ENCODE measurements around the gene ANKRD13C.

Gene ANKRD13C
- long read RNA-seq, full-length matches to known transcripts, result 32 of 71 reads
- long read RNA-seq, partial matches to known transcripts, result 10 of 71 reads
- long read RNA-seq, other reads (novel, unspliced or antisense), result 29 of 71 reads

GRCh38 chr1:70354332-70355110, at the start of gene ANKRD13C:
TSS of gene ANKRD13C (minus strand) at chr1:70354722. CDS start at chr1:70354408, 314 bp downstream.
- TF ChIP-seq REST (IDR thresholded peaks at IDR 0.05; ENCODE audit: insufficient replicate concordance, low read depth) (peak; percentile 60), GABPA (IDR thresholded peaks at IDR 0.05; ENCODE audit: low read depth) (peak; percentile 51), POLR2AphosphoS5 (IDR thresholded peaks at IDR 0.05; ENCODE audit: low read depth) (peak; percentile 93), SPI1 (IDR thresholded peaks at IDR 0.05; ENCODE audit: borderline replicate concordance, low read depth) (no peak)
- TF ChIP-seq, protein P1, sequence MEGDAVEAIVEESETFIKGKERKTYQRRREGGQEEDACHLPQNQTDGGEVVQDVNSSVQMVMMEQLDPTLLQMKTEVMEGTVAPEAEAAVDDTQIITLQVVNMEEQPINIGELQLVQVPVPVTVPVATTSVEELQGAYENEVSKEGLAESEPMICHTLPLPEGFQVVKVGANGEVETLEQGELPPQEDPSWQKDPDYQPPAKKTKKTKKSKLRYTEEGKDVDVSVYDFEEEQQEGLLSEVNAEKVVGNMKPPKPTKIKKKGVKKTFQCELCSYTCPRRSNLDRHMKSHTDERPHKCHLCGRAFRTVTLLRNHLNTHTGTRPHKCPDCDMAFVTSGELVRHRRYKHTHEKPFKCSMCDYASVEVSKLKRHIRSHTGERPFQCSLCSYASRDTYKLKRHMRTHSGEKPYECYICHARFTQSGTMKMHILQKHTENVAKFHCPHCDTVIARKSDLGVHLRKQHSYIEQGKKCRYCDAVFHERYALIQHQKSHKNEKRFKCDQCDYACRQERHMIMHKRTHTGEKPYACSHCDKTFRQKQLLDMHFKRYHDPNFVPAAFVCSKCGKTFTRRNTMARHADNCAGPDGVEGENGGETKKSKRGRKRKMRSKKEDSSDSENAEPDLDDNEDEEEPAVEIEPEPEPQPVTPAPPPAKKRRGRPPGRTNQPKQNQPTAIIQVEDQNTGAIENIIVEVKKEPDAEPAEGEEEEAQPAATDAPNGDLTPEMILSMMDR (IDR thresholded peaks at IDR 0.05; ENCODE audit: insufficient read depth, low read length), result no peak
- Histone ChIP-seq H3K27me3 (ENCODE audit: insufficient read depth, poor library complexity, severe bottlenecking) (no peaks in the 10 kb centered on the region), H3K27ac (replicated peaks) (peak within 1 kb of the TSS; percentile 95), H3K4me3 (replicated peaks; ENCODE audit: insufficient read depth, low read length) (peak within 1 kb of the TSS; percentile 78)
- DNase-seq (ENCODE audit: low read depth in 1 of 2, low spot score in 1 of 2), result peak; percentile 74 to 95

GRCh38 chr1:70403759-70404158, 49.2 kb upstream of the ANKRD13C start:
- H3K27me3 ChIP-seq (ENCODE audit: insufficient read depth, poor library complexity, severe bottlenecking), result no peaks in the 10 kb centered on the region
- TF ChIP-seq SPI1 (IDR thresholded peaks at IDR 0.05; ENCODE audit: borderline replicate concordance, low read depth), result no peak
- no peak overlapping the region for H3K4me3 ChIP-seq (replicated peaks; ENCODE audit: insufficient read depth, low read length)
- no peak overlapping the region for H3K27ac ChIP-seq (replicated peaks)
- DNase-seq (ENCODE audit: low read depth in 1 of 2, low spot score in 1 of 2), result no peak

DNA sequence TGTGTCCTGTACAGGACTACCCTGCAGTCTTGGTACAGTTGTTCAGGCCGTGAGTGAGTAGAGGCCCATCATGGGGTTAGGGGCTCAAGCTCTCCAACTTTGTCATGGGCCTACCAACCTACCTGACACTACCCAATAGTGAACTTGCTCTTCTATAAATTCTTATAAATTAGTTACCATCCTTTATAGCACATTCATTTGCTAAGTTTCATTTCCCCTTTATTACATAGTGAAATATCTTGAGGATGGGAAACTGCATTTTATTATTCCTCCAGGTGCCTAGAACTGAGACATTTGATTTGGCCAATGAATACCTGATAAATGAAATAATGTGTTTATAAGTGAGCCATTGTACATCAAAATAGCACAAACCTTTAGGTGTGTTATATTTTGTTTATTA, 47.5 kb upstream of the ANKRD13C start:
- no peak for DNase-seq (ENCODE audit: low read depth in 1 of 2, low spot score in 1 of 2)
- TF ChIP-seq REST (IDR thresholded peaks at IDR 0.05; ENCODE audit: insufficient replicate concordance, low read depth), result no peak
- TF ChIP-seq, protein P1 (IDR thresholded peaks at IDR 0.05; ENCODE audit: insufficient read depth, low read length), result no peak
- TF ChIP-seq POLR2AphosphoS5 (IDR thresholded peaks at IDR 0.05; ENCODE audit: low read depth), result no peak
- TF ChIP-seq SPI1 (IDR thresholded peaks at IDR 0.05; ENCODE audit: borderline replicate concordance, low read depth), result no peak
- TF ChIP-seq GABPA (IDR thresholded peaks at IDR 0.05; ENCODE audit: low read depth), result no peak
- no peaks in the 10 kb centered on the region for H3K27me3 ChIP-seq (ENCODE audit: insufficient read depth, poor library complexity, severe bottlenecking)
- H3K27ac ChIP-seq (replicated peaks), result no peak overlapping the region
- no peak overlapping the region for H3K4me3 ChIP-seq (replicated peaks; ENCODE audit: insufficient read depth, low read length)

- DNase-seq (ENCODE audit: low read depth in 1 of 2, low spot score in 1 of 2), result no peak
- TF ChIP-seq, protein P1 (IDR thresholded peaks at IDR 0.05; ENCODE audit: insufficient read depth, low read length), result no peak
- TF ChIP-seq POLR2AphosphoS5 (IDR thresholded peaks at IDR 0.05; ENCODE audit: low read depth), result no peak
- TF ChIP-seq SPI1 (IDR thresholded peaks at IDR 0.05; ENCODE audit: borderline replicate concordance, low read depth), result no peak
- no peak for TF ChIP-seq GABPA (IDR thresholded peaks at IDR 0.05; ENCODE audit: low read depth)
- H3K27me3 ChIP-seq (ENCODE audit: insufficient read depth, poor library complexity, severe bottlenecking), result no peaks in the 10 kb centered on the region
- H3K4me3 ChIP-seq (replicated peaks; ENCODE audit: insufficient read depth, low read length), result no peak overlapping the region
- H3K27ac ChIP-seq (replicated peaks), result no peak overlapping the region
These were observed 45.8 kb upstream of the ANKRD13C start for GRCh38 chr1:70400335-70400734.
